ENCODE data around the gene HIPK2. TPM values are rescaled to one million over a fixed set of nuclear protein-coding genes. Genes with fewer than 3 reads are reported as not detected.

Gene HIPK2
- total RNA-seq, 1 experiment from 2014 or later, result 30.7 TPM

GRCh38 chr7:139725858-139726484, 51.8 kb downstream of the HIPK2 start:
- no peak overlapping the region for H3K4me3 ChIP-seq (ENCODE audit: low read depth, low read length, poor library complexity, severe bottlenecking)
- intact Hi-C loops (cut with micrococcal nuclease; ENCODE audit: unreplicated experiment), result loop anchor here (2.0 kb wide), 1 partner anchor 19 kb away; no protein-coding TSS in a partner anchor
- POLR2A ChIA-PET (ENCODE audit: low non-redundant PET), result no interaction called here
- H3K9me3 ChIP-seq (ENCODE audit: low read depth, low read length, poor library complexity, severe bottlenecking), result no peaks in the 10 kb centered on the region
- BruUV-seq (replicated peaks), result no TSS peak
- DNase-seq (ENCODE audit: low spot score), result no peak
- no peak for TF ChIP-seq EZH2 (IDR thresholded peaks at IDR 0.05; ENCODE audit: borderline replicate concordance, low read depth, low read length, poor library complexity, severe bottlenecking)
- TF ChIP-seq, protein P1, sequence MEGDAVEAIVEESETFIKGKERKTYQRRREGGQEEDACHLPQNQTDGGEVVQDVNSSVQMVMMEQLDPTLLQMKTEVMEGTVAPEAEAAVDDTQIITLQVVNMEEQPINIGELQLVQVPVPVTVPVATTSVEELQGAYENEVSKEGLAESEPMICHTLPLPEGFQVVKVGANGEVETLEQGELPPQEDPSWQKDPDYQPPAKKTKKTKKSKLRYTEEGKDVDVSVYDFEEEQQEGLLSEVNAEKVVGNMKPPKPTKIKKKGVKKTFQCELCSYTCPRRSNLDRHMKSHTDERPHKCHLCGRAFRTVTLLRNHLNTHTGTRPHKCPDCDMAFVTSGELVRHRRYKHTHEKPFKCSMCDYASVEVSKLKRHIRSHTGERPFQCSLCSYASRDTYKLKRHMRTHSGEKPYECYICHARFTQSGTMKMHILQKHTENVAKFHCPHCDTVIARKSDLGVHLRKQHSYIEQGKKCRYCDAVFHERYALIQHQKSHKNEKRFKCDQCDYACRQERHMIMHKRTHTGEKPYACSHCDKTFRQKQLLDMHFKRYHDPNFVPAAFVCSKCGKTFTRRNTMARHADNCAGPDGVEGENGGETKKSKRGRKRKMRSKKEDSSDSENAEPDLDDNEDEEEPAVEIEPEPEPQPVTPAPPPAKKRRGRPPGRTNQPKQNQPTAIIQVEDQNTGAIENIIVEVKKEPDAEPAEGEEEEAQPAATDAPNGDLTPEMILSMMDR (conservative IDR thresholded peaks at IDR 0.05; ENCODE audit: low read depth, low read length), result no peak
- H3K27me3 ChIP-seq (replicated peaks; ENCODE audit: insufficient read depth, low read depth, low read length, poor library complexity), result no peaks in the 10 kb centered on the region
- no peaks in the 10 kb centered on the region for H3K36me3 ChIP-seq (ENCODE audit: insufficient read depth, low read length, poor library complexity, severe bottlenecking)
- no peak overlapping the region for H3K27ac ChIP-seq (ENCODE audit: low read depth, low read length, poor library complexity, severe bottlenecking)
- CTCF ChIA-PET, result no interaction called here
- H3K4me1 ChIP-seq (ENCODE audit: insufficient read depth, low read length, poor library complexity, severe bottlenecking), result no peaks in the 10 kb centered on the region

GRCh38 chr7:139725077-139725476, 52.7 kb downstream of the HIPK2 start:
- DNase-seq (ENCODE audit: low spot score), result no peak
- Histone ChIP-seq H3K27me3 (replicated peaks; ENCODE audit: insufficient read depth, low read depth, low read length, poor library complexity) (no peaks in the 10 kb centered on the region), H3K4me3 (ENCODE audit: low read depth, low read length, poor library complexity, severe bottlenecking) (no peak overlapping the region), H3K36me3 (ENCODE audit: insufficient read depth, low read length, poor library complexity, severe bottlenecking) (no peaks in the 10 kb centered on the region), H3K4me1 (ENCODE audit: insufficient read depth, low read length, poor library complexity, severe bottlenecking) (no peaks in the 10 kb centered on the region), H3K27ac (ENCODE audit: low read depth, low read length, poor library complexity, severe bottlenecking) (no peak overlapping the region), H3K9me3 (ENCODE audit: low read depth, low read length, poor library complexity, severe bottlenecking) (no peaks in the 10 kb centered on the region)
- intact Hi-C loops (cut with micrococcal nuclease; ENCODE audit: unreplicated experiment), result loop anchor here (2.0 kb wide), 1 partner anchor 20 kb away; no protein-coding TSS in a partner anchor
- TF ChIP-seq, protein P1 (conservative IDR thresholded peaks at IDR 0.05; ENCODE audit: low read depth, low read length), result no peak
- no peak for TF ChIP-seq EZH2 (IDR thresholded peaks at IDR 0.05; ENCODE audit: borderline replicate concordance, low read depth, low read length, poor library complexity, severe bottlenecking)
- POLR2A ChIA-PET (ENCODE audit: low non-redundant PET), result no interaction called here
- CTCF ChIA-PET, result no interaction called here
- no TSS peak for BruUV-seq (replicated peaks)

DNA sequence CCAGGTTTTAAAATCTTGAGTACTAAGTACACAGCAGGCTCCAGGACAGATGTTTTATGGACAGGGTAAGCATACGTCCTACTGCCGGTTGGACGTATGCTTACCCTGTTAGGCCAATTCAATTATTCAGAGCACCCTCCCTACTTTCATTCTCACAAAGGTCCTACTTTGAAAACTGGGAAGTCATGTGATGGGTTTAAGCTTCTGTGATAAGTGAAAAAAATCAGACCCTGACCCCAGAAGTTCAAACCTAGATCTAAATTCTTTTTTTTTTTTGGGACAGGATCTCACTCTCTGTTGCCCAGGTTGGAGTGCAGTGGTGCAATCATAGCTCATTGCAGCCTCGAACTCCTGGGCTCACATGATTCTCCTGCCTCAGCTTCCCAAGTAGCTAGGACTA, 55.2 kb downstream of the HIPK2 start:
- no peak overlapping the region for H3K4me3 ChIP-seq (ENCODE audit: low read depth, low read length, poor library complexity, severe bottlenecking)
- no peak for DNase-seq (ENCODE audit: low spot score)
- H3K9me3 ChIP-seq (ENCODE audit: low read depth, low read length, poor library complexity, severe bottlenecking), result no peaks in the 10 kb centered on the region
- POLR2A ChIA-PET (ENCODE audit: low non-redundant PET), result no interaction called here
- BruUV-seq (replicated peaks), result no TSS peak
- no peaks in the 10 kb centered on the region for H3K27me3 ChIP-seq (replicated peaks; ENCODE audit: insufficient read depth, low read depth, low read length, poor library complexity)
- no peaks in the 10 kb centered on the region for H3K36me3 ChIP-seq (ENCODE audit: insufficient read depth, low read length, poor library complexity, severe bottlenecking)
- TF ChIP-seq EZH2 (IDR thresholded peaks at IDR 0.05; ENCODE audit: borderline replicate concordance, low read depth, low read length, poor library complexity, severe bottlenecking), result no peak
- TF ChIP-seq, protein P1 (conservative IDR thresholded peaks at IDR 0.05; ENCODE audit: low read depth, low read length), result no peak
- CTCF ChIA-PET, result no interaction called here
- no peaks in the 10 kb centered on the region for H3K4me1 ChIP-seq (ENCODE audit: insufficient read depth, low read length, poor library complexity, severe bottlenecking)
- no peak overlapping the region for H3K27ac ChIP-seq (ENCODE audit: low read depth, low read length, poor library complexity, severe bottlenecking)
- intact Hi-C loops (cut with micrococcal nuclease; ENCODE audit: unreplicated experiment), result no loop called here
